ENCODE measurements around the gene FAM111A. TPM values are rescaled to one million over a fixed set of nuclear protein-coding genes. Genes with fewer than 3 reads are reported as not detected.
A peak's percentile ranks its signal among the peaks of the same experiment; 100 is the strongest.

Gene FAM111A
- total RNA-seq, 2 donors from 2014 or later: 49.5 to 60.3 TPM

DNA sequence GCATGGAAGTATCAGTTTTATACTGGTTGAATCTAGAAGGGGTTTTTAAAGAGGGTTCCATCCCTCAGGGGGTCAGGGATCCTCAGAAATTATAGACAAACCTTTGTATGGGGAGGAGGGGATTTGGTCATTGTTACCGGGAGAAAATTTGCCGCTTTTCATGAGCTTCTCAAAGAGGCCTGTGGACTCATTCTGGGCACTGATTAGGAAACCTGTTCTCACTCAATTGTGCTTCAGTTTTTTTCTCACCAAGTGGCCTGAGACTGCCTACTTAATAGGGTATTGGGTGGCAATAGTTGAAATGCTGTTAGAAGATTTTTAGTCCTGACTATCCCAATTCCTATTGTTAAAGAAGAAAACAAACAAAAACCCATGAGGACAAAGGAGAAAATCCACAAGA, 56.1 kb downstream of the FAM111A start:
- no peaks in the 10 kb centered on the region for H3K36me3 ChIP-seq
- H3K27ac ChIP-seq: no peak overlapping the region
- no peak overlapping the region for H3K4me3 ChIP-seq
- 88% methylated on average over 2 of the region's 2 CpGs for WGBS
- intact Hi-C loops (cut with DNase I): no loop called here
- no peaks in the 10 kb centered on the region for H3K4me1 ChIP-seq (replicated peaks)
- TF ChIP-seq POLR2A (IDR thresholded peaks at IDR 0.05): no peak
- TF ChIP-seq POLR2AphosphoS5 (IDR thresholded peaks at IDR 0.05): no peak
- TF ChIP-seq, protein P1, sequence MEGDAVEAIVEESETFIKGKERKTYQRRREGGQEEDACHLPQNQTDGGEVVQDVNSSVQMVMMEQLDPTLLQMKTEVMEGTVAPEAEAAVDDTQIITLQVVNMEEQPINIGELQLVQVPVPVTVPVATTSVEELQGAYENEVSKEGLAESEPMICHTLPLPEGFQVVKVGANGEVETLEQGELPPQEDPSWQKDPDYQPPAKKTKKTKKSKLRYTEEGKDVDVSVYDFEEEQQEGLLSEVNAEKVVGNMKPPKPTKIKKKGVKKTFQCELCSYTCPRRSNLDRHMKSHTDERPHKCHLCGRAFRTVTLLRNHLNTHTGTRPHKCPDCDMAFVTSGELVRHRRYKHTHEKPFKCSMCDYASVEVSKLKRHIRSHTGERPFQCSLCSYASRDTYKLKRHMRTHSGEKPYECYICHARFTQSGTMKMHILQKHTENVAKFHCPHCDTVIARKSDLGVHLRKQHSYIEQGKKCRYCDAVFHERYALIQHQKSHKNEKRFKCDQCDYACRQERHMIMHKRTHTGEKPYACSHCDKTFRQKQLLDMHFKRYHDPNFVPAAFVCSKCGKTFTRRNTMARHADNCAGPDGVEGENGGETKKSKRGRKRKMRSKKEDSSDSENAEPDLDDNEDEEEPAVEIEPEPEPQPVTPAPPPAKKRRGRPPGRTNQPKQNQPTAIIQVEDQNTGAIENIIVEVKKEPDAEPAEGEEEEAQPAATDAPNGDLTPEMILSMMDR (IDR thresholded peaks at IDR 0.05): no peak
- no peaks in the 10 kb centered on the region for H3K9me3 ChIP-seq
- no peaks in the 10 kb centered on the region for H3K27me3 ChIP-seq (replicated peaks; ENCODE audit: insufficient read depth)
- DNase-seq (ENCODE audit: low spot score): no peak

DNA sequence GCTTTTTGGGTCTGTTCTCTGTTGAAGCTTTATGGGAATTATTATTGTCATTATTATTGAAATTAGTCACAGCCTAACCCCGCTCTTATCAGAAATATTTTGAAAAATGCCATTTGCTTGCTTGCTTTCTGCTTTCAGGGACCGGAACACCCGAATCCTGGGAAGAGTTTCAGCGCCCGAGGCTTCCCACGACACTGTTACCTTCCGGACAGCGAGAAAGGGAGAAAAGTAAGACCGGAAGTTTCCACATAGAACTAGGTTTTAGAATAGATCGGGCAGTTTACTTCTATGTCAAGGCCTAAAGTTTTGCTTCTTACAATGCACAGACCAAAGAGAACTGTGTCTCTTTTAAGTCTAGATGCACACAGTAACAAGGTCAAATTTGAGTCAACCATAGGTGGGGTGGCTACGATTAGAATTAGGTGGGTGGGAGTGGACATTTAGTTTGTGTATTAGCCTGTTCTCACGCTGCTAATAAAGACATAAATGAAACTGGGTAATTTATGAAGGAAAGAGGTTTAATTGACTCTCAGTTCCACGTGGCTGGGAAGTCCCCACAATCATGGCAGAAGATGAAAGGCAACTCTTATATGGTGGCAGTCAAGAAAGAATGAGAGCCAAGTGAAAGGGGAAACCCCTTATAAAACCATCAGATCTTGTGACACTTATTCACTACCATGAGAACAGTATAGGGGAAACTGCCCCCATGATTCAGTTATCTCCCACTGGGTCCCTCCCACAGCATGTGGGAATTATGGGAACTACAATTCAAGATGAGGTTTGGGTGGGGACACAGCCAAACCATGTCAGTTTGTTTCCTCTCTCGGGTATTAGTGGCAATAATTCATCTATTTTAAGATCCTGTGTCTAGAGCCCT, 57.1 kb downstream of the FAM111A start:
- Histone ChIP-seq H3K4me3 (no peak overlapping the region), H3K27me3 (replicated peaks; ENCODE audit: insufficient read depth) (no peaks in the 10 kb centered on the region), H3K36me3 (no peaks in the 10 kb centered on the region), H3K9me3 (no peaks in the 10 kb centered on the region), H3K4me1 (replicated peaks) (no peaks in the 10 kb centered on the region), H3K27ac (no peak overlapping the region)
- DNase-seq (ENCODE audit: low spot score): no peak
- 64% methylated on average over 14 of the region's 14 CpGs for WGBS
- intact Hi-C loops (cut with DNase I): no loop called here
- no peak for TF ChIP-seq POLR2A (IDR thresholded peaks at IDR 0.05)
- TF ChIP-seq POLR2AphosphoS5 (IDR thresholded peaks at IDR 0.05): no peak

DNA sequence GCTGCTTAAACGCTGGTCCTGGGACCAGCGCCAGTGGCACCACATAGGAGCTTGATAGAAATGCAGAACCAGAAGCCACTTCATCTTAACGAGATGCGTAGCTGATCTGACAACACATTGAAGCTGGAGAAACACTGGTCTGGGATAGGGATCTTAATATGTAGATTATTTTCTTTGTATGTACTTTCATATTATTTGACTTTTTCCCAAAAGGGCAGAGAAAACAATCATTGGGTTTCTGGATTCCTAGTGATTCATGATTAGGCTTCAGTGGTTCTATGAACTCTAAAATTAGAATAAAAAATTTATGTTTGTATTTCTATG, 57.7 kb downstream of the FAM111A start:
- 29% methylated on average over 4 of the region's 4 CpGs for WGBS
- DNase-seq (ENCODE audit: low spot score): no peak
- Histone ChIP-seq H3K9me3 (no peaks in the 10 kb centered on the region), H3K27ac (no peak overlapping the region), H3K4me1 (replicated peaks) (no peaks in the 10 kb centered on the region), H3K4me3 (no peak overlapping the region), H3K27me3 (replicated peaks; ENCODE audit: insufficient read depth) (no peaks in the 10 kb centered on the region), H3K36me3 (no peaks in the 10 kb centered on the region)
- intact Hi-C loops (cut with DNase I): no loop called here
- no peak for TF ChIP-seq POLR2A (IDR thresholded peaks at IDR 0.05)

DNA sequence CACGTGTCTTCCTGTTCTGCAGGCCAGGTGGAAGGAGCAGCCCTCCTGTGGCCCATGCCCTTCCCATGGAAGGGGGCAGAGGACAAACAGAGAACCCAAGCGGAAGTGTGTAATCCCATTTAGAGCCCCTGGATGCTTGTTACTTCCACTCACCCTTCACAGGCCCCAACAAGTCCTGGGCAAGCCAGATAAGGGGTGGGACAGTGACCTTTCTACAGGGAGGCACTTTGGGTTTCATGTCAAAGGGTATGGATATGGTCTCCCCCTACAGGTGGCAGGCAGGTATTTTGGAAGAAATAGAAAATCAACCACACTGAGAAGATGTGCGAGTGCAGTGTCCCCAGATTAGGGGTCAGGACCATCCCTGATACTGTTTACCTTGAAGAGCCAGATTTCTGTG, 58.7 kb downstream of the FAM111A start:
- no peaks in the 10 kb centered on the region for H3K4me1 ChIP-seq (replicated peaks)
- H3K27me3 ChIP-seq (replicated peaks; ENCODE audit: insufficient read depth): no peaks in the 10 kb centered on the region
- DNase-seq (ENCODE audit: low spot score): no peak
- TF ChIP-seq POLR2A (IDR thresholded peaks at IDR 0.05) (no peak), POLR2AphosphoS5 (IDR thresholded peaks at IDR 0.05) (no peak)
- TF ChIP-seq, protein P1 (IDR thresholded peaks at IDR 0.05): peak in 1 of 4 experiments; percentile 23
- no peak overlapping the region for H3K4me3 ChIP-seq
- H3K9me3 ChIP-seq: no peaks in the 10 kb centered on the region
- H3K27ac ChIP-seq: no peak overlapping the region
- 95% methylated on average over 3 of the region's 3 CpGs for WGBS
- intact Hi-C loops (cut with DNase I): no loop called here
- H3K36me3 ChIP-seq: no peaks in the 10 kb centered on the region

Other genes with a start within 250 kb of the FAM111A start
- 10 to 100 TPM in 1 of 2 donors, 1 to 10 TPM in 1; 4.0 to 33.7 TPM for gene GLYATL1, start 203.4 kb upstream of the FAM111A start, total RNA-seq
- gene GLYATL1B, start 56.5 kb upstream of the FAM111A start, total RNA-seq: not detected
- 1 to 10 TPM in 1 of 2 donors, under 1 TPM in 1; 0.62 to 1.4 TPM for gene FAM111B, start 35.6 kb upstream of the FAM111A start, total RNA-seq
- gene DTX4, start 29.3 kb downstream of the FAM111A start, total RNA-seq: 10 to 100 TPM in 1 of 2 donors, 1 to 10 TPM in 1; 6.9 to 10.7 TPM
- 1 to 10 TPM; 3.2 to 8.2 TPM for gene MPEG1, start 70.1 kb downstream of the FAM111A start, total RNA-seq
- not detected for gene OR5AN1, start 216.0 kb downstream of the FAM111A start, total RNA-seq